ACHN (cell line): ENCODE measurements around the gene ATRNL1.
"Not testable (repeated sequence)": the region's sequence is repeated elsewhere in the genome, so short reads cannot be mapped to it uniquely, and the experiment has no call there.

ENCODE experiments used
- DNase-seq: peaks from one replicate; pipeline ENCODE4 v3.0.0-alpha.2; 2015
- in situ Hi-C: cut with HindIII; loops from 2 replicates; pipeline ENCODE4 v1.10.0; 2017; ENCODE audit warnings: low sequenced_read_pairs, low pct_ligation_motif_present, low pct_unique_long_range_greater_than_20kb

The ATRNL1 gene

GRCh38 chr10:115525141-115525540 is 432.0 kb downstream of the ATRNL1 start:
- no peak for DNase-seq
- in situ Hi-C loops: no loop called here

GRCh38 chr10:115527682-115528081 is 434.5 kb downstream of the ATRNL1 start:
- in situ Hi-C loops, DNase-seq: not testable (repeated sequence)

GRCh38 chr10:115536401-115536800 is 443.2 kb downstream of the ATRNL1 start:
- DNase-seq, in situ Hi-C loops: not testable (repeated sequence)

GRCh38 chr10:115539142-115539762 is 446.1 kb downstream of the ATRNL1 start:
- in situ Hi-C loops: no loop called here

DNA sequence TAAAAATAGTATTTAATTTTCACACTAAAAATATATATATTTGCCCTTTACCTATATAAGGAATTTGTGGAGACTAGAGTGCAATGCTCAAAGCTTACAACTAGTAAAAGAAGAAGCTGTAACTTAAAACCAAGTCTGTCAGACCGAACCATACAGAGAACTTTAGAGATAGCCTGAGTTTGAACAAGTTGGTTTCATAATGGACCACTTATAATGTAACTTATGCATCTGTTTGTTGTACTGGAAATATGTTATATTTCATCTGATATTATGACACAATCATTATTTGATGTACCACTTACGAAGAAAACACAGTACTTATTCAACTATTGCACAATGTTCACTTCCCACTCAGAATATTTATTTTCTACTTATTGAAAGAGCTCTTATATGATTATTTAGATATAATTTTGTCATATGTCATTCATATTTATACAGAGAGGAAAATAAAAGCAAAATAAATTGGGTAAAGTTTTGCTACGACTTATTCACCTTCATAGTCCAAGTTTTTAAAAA is 462.8 kb downstream of the ATRNL1 start:
- in situ Hi-C loops: no loop called here
- DNase-seq: no peak

More at GRCh38 chr10:115539142-115539762, 446.1 kb downstream of the ATRNL1 start:
- no peak for DNase-seq

- in situ Hi-C loops: no loop called here
- no peak for DNase-seq
These were observed 465.1 kb downstream of the ATRNL1 start for GRCh38 chr10:115558252-115558651.

GRCh38 chr10:115566867-115567266 is 473.7 kb downstream of the ATRNL1 start:
- in situ Hi-C loops: no loop called here
- DNase-seq: no peak

- in situ Hi-C loops: no loop called here
- peak; percentile 7 for DNase-seq
These were observed 479.7 kb downstream of the ATRNL1 start for GRCh38 chr10:115572740-115573455.

- in situ Hi-C loops: no loop called here
- no peak for DNase-seq
These were observed 487.1 kb downstream of the ATRNL1 start for GRCh38 chr10:115580239-115580638.

DNA sequence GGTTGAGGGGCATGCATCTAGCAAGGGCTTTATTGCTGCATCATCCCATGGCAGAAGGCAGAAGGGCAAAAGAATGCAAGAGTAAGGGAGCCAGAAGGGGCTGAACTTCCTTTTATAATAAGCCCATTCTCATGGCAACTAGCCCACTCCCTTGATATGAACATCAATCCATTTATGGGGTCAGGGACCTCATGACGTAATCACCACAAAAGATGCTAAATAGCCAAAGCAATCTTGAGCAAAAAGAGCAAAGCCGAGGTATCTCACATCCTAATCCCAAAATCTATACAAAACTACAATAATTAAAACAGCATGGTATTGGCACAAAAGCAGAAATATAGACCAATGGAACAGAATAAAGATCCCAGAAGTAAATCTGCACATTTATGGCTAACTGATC is 499.9 kb downstream of the ATRNL1 start:
- in situ Hi-C loops: no loop called here
- no peak for DNase-seq

DNA sequence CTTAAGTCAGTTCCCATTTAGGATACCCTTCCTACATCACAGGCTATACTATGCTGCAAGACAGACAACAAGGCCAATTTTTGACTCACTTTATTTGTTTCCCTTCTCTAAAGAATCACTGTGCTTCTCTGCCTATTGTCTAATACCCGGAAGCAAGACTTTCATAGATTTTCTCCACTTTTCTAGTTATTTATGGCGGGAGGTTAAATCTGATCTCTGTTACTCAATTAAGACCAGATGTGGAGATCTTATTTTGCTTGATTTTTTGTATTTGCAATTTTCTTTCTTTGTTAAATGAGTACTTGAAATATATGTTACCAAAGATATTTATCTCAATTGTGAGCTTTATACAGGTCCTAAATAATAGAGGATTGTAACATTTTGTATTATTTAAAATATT is 511.5 kb downstream of the ATRNL1 start:
- no peak for DNase-seq
- in situ Hi-C loops: no loop called here

- DNase-seq: peak; percentile 14
- in situ Hi-C loops: no loop called here
These were observed 512.9 kb downstream of the ATRNL1 start for GRCh38 chr10:115606086-115606485.

DNA sequence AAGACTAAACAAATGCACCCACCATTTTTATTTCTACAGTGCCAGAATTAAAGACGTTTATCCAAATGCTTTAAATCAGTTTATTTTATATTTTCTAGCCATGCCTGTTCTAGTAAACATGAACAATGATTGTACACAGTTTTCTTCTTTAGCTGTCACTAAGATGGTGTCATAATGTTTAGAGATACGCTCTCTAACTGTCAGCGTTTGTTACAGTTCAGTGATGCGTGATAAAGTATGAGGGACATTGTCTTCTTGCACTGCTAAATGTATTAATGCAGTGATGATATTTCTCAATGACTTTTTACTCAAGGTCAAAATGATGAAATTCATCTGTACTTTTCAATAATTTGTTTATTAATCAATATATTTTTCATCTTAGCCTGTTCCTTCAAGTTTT is 513.6 kb downstream of the ATRNL1 start:
- in situ Hi-C loops: no loop called here
- DNase-seq: no peak

GRCh38 chr10:115624448-115624847 is 531.3 kb downstream of the ATRNL1 start:
- in situ Hi-C loops: no loop called here
- DNase-seq: no peak

GRCh38 chr10:115628616-115629015 is 535.5 kb downstream of the ATRNL1 start:
- no peak for DNase-seq
- in situ Hi-C loops: no loop called here

GRCh38 chr10:115638246-115638645 is 545.1 kb downstream of the ATRNL1 start:
- in situ Hi-C loops: no loop called here
- no peak for DNase-seq

GRCh38 chr10:115649217-115649616 is 556.1 kb downstream of the ATRNL1 start:
- in situ Hi-C loops: no loop called here
- DNase-seq: no peak

GRCh38 chr10:115653473-115653872 is 560.3 kb downstream of the ATRNL1 start:
- DNase-seq: no peak
- in situ Hi-C loops: no loop called here

- in situ Hi-C loops: no loop called here
- DNase-seq: peak; percentile 34
These were observed 561.8 kb downstream of the ATRNL1 start for GRCh38 chr10:115654961-115655360.
